HepG2 (cell line): Measurements from ENCODE around the gene MSMB. TPM values are rescaled to one million over a fixed set of nuclear protein-coding genes. Genes with fewer than 3 reads are reported as not detected.

Source experiments
- ATF3 ChIP-seq: sonication (generic); formaldehyde crosslinking; IDR thresholded peaks from 2 replicates; pipeline ENCODE4 v1.4.0; 2020; ENCODE audit warnings: missing genetic modification reagents
- CEBPZ ChIP-seq: IDR thresholded peaks from 2 replicates; pipeline ENCODE4 v1.6.1; 2012; ENCODE audit warnings: low read length, improper control_type of control experiment
- CSRNP1 ChIP-seq: sonication (generic); formaldehyde crosslinking; IDR thresholded peaks from 2 replicates; pipeline ENCODE4 v1.8.1; 2023; ENCODE audit warnings: mild to moderate bottlenecking, missing genetic modification reagents
- E2F5 ChIP-seq: sonication (generic); formaldehyde crosslinking; conservative IDR thresholded peaks from 2 replicates; pipeline ENCODE4 v1.4.0; 2020; ENCODE audit warnings: missing genetic modification reagents
- FOSL1 ChIP-seq: sonication (generic); formaldehyde crosslinking; IDR thresholded peaks from 2 replicates; pipeline ENCODE4 v1.9.0; 2021; ENCODE audit warnings: missing genetic modification reagents, borderline replicate concordance
- MED13 ChIP-seq: sonication (generic); formaldehyde crosslinking; IDR thresholded peaks from 2 replicates; pipeline ENCODE4 v1.5.0; 2020; ENCODE audit warnings: missing genetic modification reagents
- MTF1 ChIP-seq: sonication (generic); formaldehyde crosslinking; IDR thresholded peaks from 2 replicates; pipeline ENCODE4 v1.5.0; 2020; ENCODE audit warnings: missing genetic modification reagents
- RARA ChIP-seq: IDR thresholded peaks from 2 replicates; pipeline ENCODE4 v1.6.1; 2016; ENCODE audit warnings: missing genetic modification reagents, missing compliant biosample characterization
- THYN1 ChIP-seq: sonication (generic); formaldehyde crosslinking; IDR thresholded peaks from 2 replicates; pipeline ENCODE4 v1.8.1; 2023; ENCODE audit warnings: low read depth, mild to moderate bottlenecking, moderate library complexity, missing genetic modification reagents, borderline replicate concordance
- ZFP82 ChIP-seq: sonication (generic); formaldehyde crosslinking; IDR thresholded peaks from 2 replicates; pipeline ENCODE4 v1.5.1; 2020; ENCODE audit warnings: mild to moderate bottlenecking, missing genetic modification reagents, borderline replicate concordance
- ZFP91 ChIP-seq: sonication (generic); formaldehyde crosslinking; IDR thresholded peaks from 2 replicates; pipeline ENCODE4 v1.9.0; 2022; ENCODE audit warnings: missing genetic modification reagents, mild to moderate bottlenecking, borderline replicate concordance
- ZKSCAN5 ChIP-seq: sonication (generic); formaldehyde crosslinking; IDR thresholded peaks from 2 replicates; pipeline ENCODE4 v1.5.1; 2020; ENCODE audit warnings: mild to moderate bottlenecking, missing genetic modification reagents
- ZNF232 ChIP-seq: sonication (generic); formaldehyde crosslinking; IDR thresholded peaks from 2 replicates; pipeline ENCODE4 v1.4.0; 2020; ENCODE audit warnings: missing genetic modification reagents, borderline replicate concordance
- ZNF674 ChIP-seq: sonication (generic); formaldehyde crosslinking; IDR thresholded peaks from 2 replicates; pipeline ENCODE4 v1.5.0; 2020; ENCODE audit warnings: low read depth, mild to moderate bottlenecking, missing genetic modification reagents
- ZNF710 ChIP-seq: sonication (generic); formaldehyde crosslinking; IDR thresholded peaks from 2 replicates; pipeline ENCODE4 v1.5.0; 2020; ENCODE audit warnings: mild to moderate bottlenecking, missing genetic modification reagents, borderline replicate concordance
- ZNF850 ChIP-seq: sonication (generic); formaldehyde crosslinking; conservative IDR thresholded peaks from 2 replicates; pipeline ENCODE4 v1.9.0; 2021; ENCODE audit warnings: mild to moderate bottlenecking, missing genetic modification reagents
- polyA plus RNA-seq, 8 experiments: library from polyadenylated mRNA; depleted of rRNA in 3 of 8; stranded (reverse) in 7 of 8; unstranded in 1 of 8; fragments of >200 nt; fragmentation: Illumina TruSeq in 4 of 8; extraction: Trizol in 4 of 8; gene quantifications; 2 replicates each; pipeline versions ENCODE4 v1.2.1 to v1.2.3, GENCODE V29; 2011 to 2016; ENCODE audit warnings: low read depth in 4 of 8, missing spikeins in 1 of 8, mixed read lengths in 1 of 8; ENCODE audit not compliant: insufficient read depth in 1 of 8
- total RNA-seq, 5 experiments: library from RNA; depleted of rRNA; stranded (reverse); fragments of >200 nt; fragmentation: Illumina TruSeq; extraction: Trizol; gene quantifications; 2 replicates each; pipeline ENCODE4 v1.2.3, GENCODE V29; 2016; ENCODE audit warnings: low read depth in 1 of 5

Gene MSMB
- total and polyA plus RNA-seq, 2 of the 13 experiments (the other 11 are each of a cell fraction or from before 2014, with no cell fraction given): 0.84 TPM; not detected in 1

- TF ChIP-seq ZNF674 (CRISPR knock-in tag) (no peak), ZNF710 (CRISPR knock-in tag) (peak; percentile 73; the same call in 1 of the 2 replicates), FOSL1 (CRISPR knock-in tag) (no peak), ZFP91 (CRISPR knock-in tag) (no peak), ZNF232 (CRISPR knock-in tag) (no peak), CSRNP1 (CRISPR knock-in tag) (peak; percentile 88), CEBPZ (no peak), ZNF850 (CRISPR knock-in tag) (no peak), RARA (peak; percentile 91), MED13 (CRISPR knock-in tag) (peak; percentile 93; the same call in 1 of the 2 replicates), ZKSCAN5 (no peak), MTF1 (no peak), E2F5 (CRISPR knock-in tag) (no peak), ZFP82 (CRISPR knock-in tag) (peak; percentile 79; the same call in 1 of the 2 replicates), THYN1 (CRISPR knock-in tag) (0 out of 2 replicates have a peak, but pooled peaks have one; percentile 60), ATF3 (CRISPR knock-in tag) (no peak)
Measured at GRCh38 chr10:45997994-45998763, 47.9 kb downstream of the MSMB start (continued).
